Measurements from ENCODE around the gene CDH13.

Gene CDH13

GRCh38 chr16:83010776-83011720 is 384.3 kb downstream of the CDH13 start:
- no peak for DNase-seq

- DNase-seq = no peak
These were observed 385.2 kb downstream of the CDH13 start for GRCh38 chr16:83011939-83012338.

- DNase-seq = no peak
These were observed 386.3 kb downstream of the CDH13 start for GRCh38 chr16:83013071-83013470.

GRCh38 chr16:83019963-83020362 is 393.2 kb downstream of the CDH13 start:
- no peak for DNase-seq

GRCh38 chr16:83021045-83021444 is 394.3 kb downstream of the CDH13 start:
- no peak for DNase-seq

GRCh38 chr16:83021746-83022145 is 395.0 kb downstream of the CDH13 start:
- DNase-seq = no peak

- no peak for DNase-seq
These were observed 396.2 kb downstream of the CDH13 start for GRCh38 chr16:83023011-83023410.

GRCh38 chr16:83023640-83024039 is 396.9 kb downstream of the CDH13 start:
- DNase-seq = no peak

GRCh38 chr16:83027973-83028372 is 401.2 kb downstream of the CDH13 start:
- DNase-seq = no peak

- DNase-seq = no peak
These were observed 402.7 kb downstream of the CDH13 start for GRCh38 chr16:83029467-83029866.

GRCh38 chr16:83031524-83031923 is 404.8 kb downstream of the CDH13 start:
- DNase-seq = no peak

- no peak for DNase-seq
These were observed 410.3 kb downstream of the CDH13 start for GRCh38 chr16:83037102-83037501.

- no peak for DNase-seq
These were observed 411.1 kb downstream of the CDH13 start for GRCh38 chr16:83037884-83038283.

- no peak for DNase-seq
These were observed 413.4 kb downstream of the CDH13 start for GRCh38 chr16:83040174-83040573.

- DNase-seq = no peak
These were observed 417.8 kb downstream of the CDH13 start for GRCh38 chr16:83044589-83044988.

GRCh38 chr16:83045790-83046189 is 419.0 kb downstream of the CDH13 start:
- DNase-seq = no peak

GRCh38 chr16:83046664-83047063 is 419.9 kb downstream of the CDH13 start:
- DNase-seq = no peak

GRCh38 chr16:83051451-83051850 is 424.7 kb downstream of the CDH13 start:
- DNase-seq = no peak

GRCh38 chr16:83054283-83054682 is 427.5 kb downstream of the CDH13 start:
- DNase-seq = no peak

GRCh38 chr16:83058376-83058775 is 431.6 kb downstream of the CDH13 start:
- no peak for DNase-seq

GRCh38 chr16:83059237-83059636 is 432.5 kb downstream of the CDH13 start:
- DNase-seq = no peak

GRCh38 chr16:83066011-83066410 is 439.2 kb downstream of the CDH13 start:
- DNase-seq = no peak

GRCh38 chr16:83066881-83067280 is 440.1 kb downstream of the CDH13 start:
- DNase-seq = no peak

GRCh38 chr16:83068686-83069085 is 441.9 kb downstream of the CDH13 start:
- no peak for DNase-seq

All from activated CD4-positive, alpha-beta T cell treated with anti-CD3 and anti-CD28 coated beads for 4 hours (primary cell).